Left lung (tissue), 14 donors: ENCODE results near the gene OR13G1. TPM values are rescaled to one million over a fixed set of nuclear protein-coding genes. Genes with fewer than 3 reads are reported as not detected.
"Not testable (repeated sequence)": the region's sequence is repeated elsewhere in the genome, so short reads cannot be mapped to it uniquely, and the experiment has no call there.

Source experiments
- ATAC-seq: fragments of 200-7000 bp; cut with Tn5 transposase; one replicate; pipeline ENCODE4 v1.9.1; 2020; ENCODE audit warnings: moderate library complexity
- DNase-seq, 4 donors: peaks; one replicate each; pipeline ENCODE4 v3.0.0-alpha.2; 2013 to 2020
- H3K27ac ChIP-seq, 2 donors: fragments of 200-600 bp; sonication (generic) in 1 of 2; one replicate each; pipeline versions ENCODE4 v1.5.0 to v1.8.0; 2020 to 2021
- H3K27me3 ChIP-seq, 2 donors: fragments of 200-600 bp; sonication (generic) in 1 of 2; one replicate each; pipeline versions ENCODE4 v1.5.0 to v1.8.0; 2020 to 2021
- H3K36me3 ChIP-seq, 2 donors: fragments of 200-600 bp; sonication (generic) in 1 of 2; one replicate each; pipeline versions ENCODE4 v1.5.0 to v1.8.0; 2020 to 2021
- H3K4me1 ChIP-seq, 2 donors: fragments of 200-600 bp; one replicate each; pipeline ENCODE4 v1.8.0; 2021
- H3K4me3 ChIP-seq, 2 donors: fragments of 200-600 bp; sonication (generic) in 1 of 2; one replicate each; pipeline versions ENCODE4 v1.5.0 to v1.8.0; 2020 to 2021; ENCODE audit warnings: mild to moderate bottlenecking in 1 of 2
- H3K9me3 ChIP-seq, 2 donors: fragments of 200-600 bp; sonication (generic) in 1 of 2; one replicate each; pipeline versions ENCODE4 v1.5.0 to v1.8.0; 2020 to 2021
- intact Hi-C, 2 donors: fragments of 100-400 bp; cut with DNase I; formaldehyde crosslinking; loops; one replicate each; pipeline versions ENCODE4 v1.11.2 to v1.14.2; 2022
- long read RNA-seq, 12 donors: library from polyadenylated mRNA in 2 of 12; unstranded in 2 of 12; transcript quantifications; one replicate each; pipeline ENCODE4 v2.0.0 and lab custom pipeline, GENCODE V29; 2019 to 2026
- polyA plus RNA-seq, 6 donors: library from polyadenylated mRNA; unstranded; fragments of 120-200 nt; gene quantifications; one replicate each; pipeline ENCODE4 v1.2.1, GENCODE V29; 2013; ENCODE audit not compliant: insufficient read length in 6 of 6
- total RNA-seq, 2 donors: library from RNA; stranded (reverse); fragmentation: NEBNext Ultra II Directional; extraction: Animal tissue kit (Norgen Biotek cat#: 25700); gene quantifications; one replicate each; pipeline ENCODE4 v1.2.1, GENCODE V29; 2021
- TF ChIP-seq, protein P1 (sequence below), 2 donors: fragments of 200-600 bp; sonication (generic) in 1 of 2; IDR thresholded peaks; one replicate each; pipeline versions ENCODE4 v1.5.0 to v1.8.0; 2021; ENCODE audit warnings: antibody characterized with exemption in 2 of 2
- donor health status: DM: no; HTN: yes; CAD: no.
- donor health status: DM: no; HTN: no; CAD: no.

OR13G1 gene, protein sequence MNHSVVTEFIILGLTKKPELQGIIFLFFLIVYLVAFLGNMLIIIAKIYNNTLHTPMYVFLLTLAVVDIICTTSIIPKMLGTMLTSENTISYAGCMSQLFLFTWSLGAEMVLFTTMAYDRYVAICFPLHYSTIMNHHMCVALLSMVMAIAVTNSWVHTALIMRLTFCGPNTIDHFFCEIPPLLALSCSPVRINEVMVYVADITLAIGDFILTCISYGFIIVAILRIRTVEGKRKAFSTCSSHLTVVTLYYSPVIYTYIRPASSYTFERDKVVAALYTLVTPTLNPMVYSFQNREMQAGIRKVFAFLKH
- total RNA-seq: not detected
- polyA plus RNA-seq: not detected
- long read RNA-seq, donor 1: 0 reads
- long read RNA-seq, donor 2: 0 reads
- long read RNA-seq, donor 3: 0 reads
- long read RNA-seq, donor 4: 0 reads
- long read RNA-seq, donor 5: 0 reads
- long read RNA-seq, donor 6: 0 reads
- long read RNA-seq, donor 7: 0 reads
- long read RNA-seq, donor 8: 0 reads
- long read RNA-seq, donor 9: 0 reads
- long read RNA-seq, donor 10: 0 reads
- long read RNA-seq, donor 11: 0 reads
- long read RNA-seq, donor 12: 0 reads

- H3K27ac ChIP-seq: no peak within 1 kb of the TSS
- no peak within 1 kb of the TSS for H3K4me3 ChIP-seq
- no peaks in the 10 kb centered on the region for H3K9me3 ChIP-seq
- H3K4me1 ChIP-seq: no peaks in the 10 kb centered on the region
- no peaks in the 10 kb centered on the region for H3K27me3 ChIP-seq
- TF ChIP-seq, protein P1, sequence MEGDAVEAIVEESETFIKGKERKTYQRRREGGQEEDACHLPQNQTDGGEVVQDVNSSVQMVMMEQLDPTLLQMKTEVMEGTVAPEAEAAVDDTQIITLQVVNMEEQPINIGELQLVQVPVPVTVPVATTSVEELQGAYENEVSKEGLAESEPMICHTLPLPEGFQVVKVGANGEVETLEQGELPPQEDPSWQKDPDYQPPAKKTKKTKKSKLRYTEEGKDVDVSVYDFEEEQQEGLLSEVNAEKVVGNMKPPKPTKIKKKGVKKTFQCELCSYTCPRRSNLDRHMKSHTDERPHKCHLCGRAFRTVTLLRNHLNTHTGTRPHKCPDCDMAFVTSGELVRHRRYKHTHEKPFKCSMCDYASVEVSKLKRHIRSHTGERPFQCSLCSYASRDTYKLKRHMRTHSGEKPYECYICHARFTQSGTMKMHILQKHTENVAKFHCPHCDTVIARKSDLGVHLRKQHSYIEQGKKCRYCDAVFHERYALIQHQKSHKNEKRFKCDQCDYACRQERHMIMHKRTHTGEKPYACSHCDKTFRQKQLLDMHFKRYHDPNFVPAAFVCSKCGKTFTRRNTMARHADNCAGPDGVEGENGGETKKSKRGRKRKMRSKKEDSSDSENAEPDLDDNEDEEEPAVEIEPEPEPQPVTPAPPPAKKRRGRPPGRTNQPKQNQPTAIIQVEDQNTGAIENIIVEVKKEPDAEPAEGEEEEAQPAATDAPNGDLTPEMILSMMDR (IDR thresholded peaks at IDR 0.05): no peak
- no peak for DNase-seq
- intact Hi-C loops: no loop called here
- H3K36me3 ChIP-seq: no peaks in the 10 kb centered on the region
- ATAC-seq: no peak
These were observed at the start of gene OR13G1 for GRCh38 chr1:247679639-247680038. Gene OR13G1 (minus strand): TSS chr1:247679739. CDS start chr1:247673041, 6,698 bp downstream.

- no peaks in the 10 kb centered on the region for H3K36me3 ChIP-seq
- no peaks in the 10 kb centered on the region for H3K4me1 ChIP-seq
- no peak overlapping the region for H3K4me3 ChIP-seq
- H3K9me3 ChIP-seq: peaks cover 0 to 13% of the 10 kb centered on the region in 2 donors
- no peak overlapping the region for H3K27ac ChIP-seq
- H3K27me3 ChIP-seq: no peaks in the 10 kb centered on the region
- DNase-seq: no peak
- ATAC-seq: no peak
- TF ChIP-seq, protein P1 (IDR thresholded peaks at IDR 0.05): no peak
- intact Hi-C loops: no loop called here
These were observed 41.7 kb upstream of the OR13G1 start for GRCh38 chr1:247721222-247721621.

DNA sequence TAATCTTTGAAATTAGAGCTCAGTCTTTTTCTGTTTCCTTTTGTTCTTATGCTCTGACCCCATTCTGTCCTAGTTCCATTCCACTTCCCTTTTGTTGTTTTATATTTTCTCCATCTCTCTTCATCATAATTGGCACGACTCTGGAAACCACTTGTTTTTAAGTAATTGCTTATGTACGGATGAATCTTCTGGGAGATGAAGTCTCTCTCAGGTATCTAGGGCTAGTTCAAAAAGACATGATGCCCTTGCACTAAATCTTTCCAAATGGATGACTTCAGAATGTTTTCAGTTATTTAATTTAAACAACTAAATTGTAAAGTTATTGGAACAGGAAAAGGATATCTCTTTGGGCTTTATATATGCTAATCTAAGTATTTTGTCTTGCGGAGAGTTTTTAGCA is 37.0 kb upstream of the OR13G1 start, which contains the start of gene OR6F1:
Gene OR6F1 (minus strand): TSS at position 101 of the 400 bp plus-strand sequence. CDS start 3,891 bp downstream, outside the sequence.
- Histone ChIP-seq H3K9me3 (peaks cover 0 to 10% of the 10 kb centered on the region in 2 donors), H3K4me1 (no peaks in the 10 kb centered on the region), H3K27ac (no peak within 1 kb of the TSS), H3K4me3 (no peak within 1 kb of the TSS), H3K36me3 (no peaks in the 10 kb centered on the region), H3K27me3 (no peaks in the 10 kb centered on the region)
- DNase-seq (no peak), ATAC-seq (no peak)
- intact Hi-C loops: no loop called here
- TF ChIP-seq, protein P1 (IDR thresholded peaks at IDR 0.05): no peak

GRCh38 chr1:247713753-247714152 is 34.2 kb upstream of the OR13G1 start:
- TF ChIP-seq, protein P1 (IDR thresholded peaks at IDR 0.05): no peak
- Histone ChIP-seq H3K9me3 (no peaks in the 10 kb centered on the region), H3K27me3 (no peaks in the 10 kb centered on the region), H3K36me3 (no peaks in the 10 kb centered on the region), H3K4me3 (no peak overlapping the region), H3K27ac (no peak overlapping the region), H3K4me1 (no peaks in the 10 kb centered on the region)
- DNase-seq (no peak), ATAC-seq (no peak)
- intact Hi-C loops: no loop called here

- H3K27me3 ChIP-seq, H3K9me3 ChIP-seq, intact Hi-C loops, DNase-seq, H3K36me3 ChIP-seq, H3K27ac ChIP-seq, H3K4me3 ChIP-seq, ATAC-seq, H3K4me1 ChIP-seq: not testable (repeated sequence)
These were observed 31.1 kb upstream of the OR13G1 start for GRCh38 chr1:247710681-247711080.
